Measurements from ENCODE around the gene BPIFA1.

- TF ChIP-seq CTCF (conservative IDR thresholded peaks at IDR 0.05; ENCODE audit: low read depth in 2 of 2) (no peak), POLR2AphosphoS5 (IDR thresholded peaks at IDR 0.05; ENCODE audit: low read depth) (no peak)
Observed at GRCh38 chr20:33191955-33192354, 43.8 kb upstream of the BPIFA1 start.

Data from GM23338 (cell line).